ENCODE measurements around the gene NALF2. TPM values are rescaled to one million over a fixed set of nuclear protein-coding genes. Genes with fewer than 3 reads are reported as not detected.

Gene NALF2
- total RNA-seq, 1 donor from 2014 or later: 1.9 TPM

- no peak for DNase-seq
Observed at GRCh38 chrX:69530306-69530705, 26.2 kb downstream of the NALF2 start.

GRCh38 chrX:69531031-69531755, 27.1 kb downstream of the NALF2 start:
- no peak for DNase-seq

- DNase-seq: no peak
Observed at GRCh38 chrX:69535661-69536060, 31.5 kb downstream of the NALF2 start.

DNA sequence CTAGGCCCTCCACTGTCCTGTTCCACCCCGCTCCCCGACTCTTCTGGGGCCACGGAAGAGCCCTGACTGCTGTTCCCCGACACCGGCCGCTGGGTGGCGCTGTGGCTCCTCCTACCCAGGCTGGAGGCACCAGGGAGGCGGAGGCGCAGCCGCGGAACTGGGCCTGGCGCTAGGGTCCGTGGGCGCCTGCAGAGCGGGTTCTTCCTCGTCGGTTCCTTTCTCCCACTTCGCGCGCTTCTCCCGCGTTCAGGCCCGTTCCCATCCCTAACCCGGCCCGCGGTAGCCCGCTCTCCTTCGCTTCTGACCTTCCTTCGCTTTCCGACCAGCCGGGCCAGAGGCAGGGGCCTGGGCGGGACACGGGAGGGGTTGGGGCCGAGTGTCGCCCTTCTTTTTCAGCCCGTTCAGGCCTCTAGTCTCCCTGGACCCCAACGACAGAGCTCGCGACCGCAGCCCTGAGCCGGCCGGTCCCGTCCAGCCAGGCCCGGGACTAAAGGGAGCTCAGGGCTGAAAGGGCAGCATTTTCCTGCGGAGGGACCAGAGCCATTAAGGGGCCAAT, 34.3 kb downstream of the NALF2 start:
- peak; percentile 4 for DNase-seq

DNA sequence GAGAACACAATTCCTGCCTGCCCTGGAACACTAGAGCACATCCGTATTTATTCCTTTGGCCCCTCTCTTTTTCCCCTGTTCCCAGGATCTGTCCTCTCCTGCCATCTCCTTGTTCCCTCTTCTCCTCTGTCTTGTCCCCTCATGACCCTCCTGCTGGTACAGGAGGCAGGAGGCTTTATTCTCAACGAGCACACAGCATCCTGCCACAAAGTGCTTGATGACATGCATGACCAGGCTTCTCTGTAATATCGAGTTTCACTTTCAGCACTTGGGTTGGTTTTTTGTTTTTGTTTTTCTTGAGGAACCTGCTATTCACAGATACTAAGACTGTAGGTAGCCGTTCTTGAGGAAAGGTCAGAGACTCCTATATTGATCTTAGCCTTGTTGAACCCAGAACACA, 35.3 kb downstream of the NALF2 start:
- no peak for DNase-seq

GRCh38 chrX:69541956-69542355, 37.8 kb downstream of the NALF2 start:
- DNase-seq: no peak

DNA sequence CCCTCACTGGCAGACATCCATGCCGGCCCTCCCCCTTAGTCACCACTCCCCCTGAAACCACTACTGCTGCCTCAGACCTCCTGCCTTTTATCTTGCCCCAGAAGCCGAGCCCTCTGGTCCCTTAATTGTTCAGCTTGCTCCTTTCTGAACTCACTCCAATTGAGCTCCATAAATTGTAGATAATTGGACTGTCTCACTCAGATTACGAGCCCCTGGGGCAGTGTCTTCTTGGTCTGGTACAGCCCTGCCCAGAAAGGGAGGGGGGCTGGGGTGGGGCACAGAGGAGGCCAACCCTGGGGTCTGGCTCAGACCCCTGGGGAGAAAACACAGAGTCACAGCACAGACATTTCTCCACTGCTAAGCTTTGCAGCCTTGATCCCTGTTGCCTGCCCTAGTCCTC, 39.4 kb downstream of the NALF2 start:
- DNase-seq: no peak

- no peak for DNase-seq
Observed at GRCh38 chrX:69546417-69546816, 42.3 kb downstream of the NALF2 start.

- no peak for DNase-seq
Observed at GRCh38 chrX:69546978-69547377, 42.9 kb downstream of the NALF2 start.

DNA sequence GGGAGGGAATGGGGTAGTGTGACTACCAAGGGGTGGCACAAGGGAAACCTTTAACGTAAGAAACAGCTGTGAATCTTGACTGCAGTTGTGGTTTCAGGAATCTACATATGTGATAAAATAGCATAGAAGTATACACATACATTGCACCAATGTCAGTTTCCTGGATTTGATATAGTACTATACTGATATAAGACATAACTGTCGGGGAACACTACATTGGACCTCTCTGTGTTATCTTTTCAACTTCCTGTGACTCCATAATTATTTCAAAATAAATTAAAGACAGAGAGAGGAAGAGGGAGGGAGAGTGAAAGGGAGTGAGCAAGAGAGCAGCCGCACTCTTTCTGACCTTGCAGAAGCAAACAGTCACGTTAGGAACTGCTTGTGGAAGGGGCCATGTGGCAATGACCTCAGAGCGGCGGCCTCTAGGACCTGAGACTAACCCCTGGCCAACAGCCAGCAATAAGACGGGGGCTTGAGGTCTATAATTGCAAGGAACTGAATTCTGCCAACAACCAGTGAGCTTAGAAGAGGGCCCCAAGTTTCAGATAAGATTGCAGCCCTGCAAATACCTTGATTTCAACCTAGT, 47.4 kb downstream of the NALF2 start:
- no peak for DNase-seq

- DNase-seq: no peak
Observed at GRCh38 chrX:69552512-69552911, 48.4 kb downstream of the NALF2 start.

Other genes starting within 250 kb of the NALF2 start
- 5.5 TPM for gene EDA, start 111.8 kb downstream of the NALF2 start, total RNA-seq

All from occipital lobe (tissue), 2 donors.